HCT116 (cell line): ENCODE data around the gene ITGA2B. TPM values are rescaled to one million over a fixed set of nuclear protein-coding genes. Genes with fewer than 3 reads are reported as not detected.

Source experiments
- ATAC-seq: fragments of 200-7000 bp; cut with Tn5 transposase; 2 replicates; pipeline ENCODE4 v1.9.1; 2020; ENCODE audit warnings: mild to moderate bottlenecking, moderate library complexity
- BruUV-seq: library from RNA; stranded (reverse); fragments of 400-500 nt; replicated peaks from 2 replicates; lab custom pipeline; 2021; lab: Mats Ljungman, UMichigan
- CTCF ChIA-PET: fragments of 300-600 bp; sonication (Branson Sonifier 250); formaldehyde crosslinking; loops from one replicate; lab custom pipeline; 2021; ENCODE audit warnings: antibody characterized with exemption; lab: Charles Lee
- POLR2A ChIA-PET: fragments of 300-600, 350-600 bp; sonication (Branson Sonifier 250); formaldehyde crosslinking; loops from one replicate; lab custom pipeline; 2021; ENCODE audit warnings: antibody characterized with exemption; lab: Charles Lee
- RAD21 ChIA-PET, 2 experiments: fragments of 300-600 bp; sonication (Branson Sonifier 250); formaldehyde crosslinking; loops; one replicate each; lab custom pipeline; 2023; ENCODE audit warnings: low total read pairs in 2 of 2; ENCODE audit not compliant: uncharacterized antibody in 2 of 2, unreplicated experiment in 2 of 2, low non-redundant PET in 1 of 2; lab: Charles Lee
- DNase-seq: peaks from one replicate; pipeline ENCODE4 v3.0.0-alpha.2; 2010; ENCODE audit warnings: low read depth, low spot score
- H2AFZ ChIP-seq: fragments of 200-600 bp; shearing (Covaris generic), sonication (generic); 2 replicates; pipeline ENCODE4 v1.6.1; 2017; ENCODE audit warnings: low read depth, mixed run types, mixed read lengths, antibody characterized with exemption, low read length; ENCODE audit not compliant: poor library complexity, severe bottlenecking
- H3K27ac ChIP-seq: 2 replicates; pipeline ENCODE4 v1.5.1; 2012; ENCODE audit warnings: low read depth, low read length
- H3K27me3 ChIP-seq: fragments of 200-600 bp; sonication (generic); 2 replicates; pipeline ENCODE4 v1.6.1; 2016; ENCODE audit warnings: mixed run types, low read length, mixed read lengths; ENCODE audit not compliant: insufficient read depth
- H3K36me3 ChIP-seq, 2 experiments: fragments of 200-500 bp in 1 of 2; fragments of 200-600 bp in 1 of 2; sonication (Bioruptor generic) in 1 of 2; sonication (generic) in 1 of 2; 2 replicates each; pipeline versions ENCODE4 v1.5.1 to v1.6.1; 2014 to 2016; ENCODE audit warnings: low read length in 2 of 2, inconsistent platforms in 1 of 2, mixed read lengths in 1 of 2, mixed run types in 1 of 2; ENCODE audit not compliant: insufficient read depth in 2 of 2, control insufficient read depth in 1 of 2
- H3K4me1 ChIP-seq, 2 experiments: fragments of 200-600 bp in 1 of 2; sonication (generic) in 1 of 2; 2 replicates each; pipeline versions ENCODE4 v1.5.1 to v1.6.1; 2012 to 2017; ENCODE audit warnings: low read length in 2 of 2, inconsistent platforms in 1 of 2, mild to moderate bottlenecking in 1 of 2, mixed read lengths in 1 of 2, mixed run types in 1 of 2, moderate library complexity in 1 of 2; ENCODE audit not compliant: insufficient read depth in 2 of 2, control insufficient read depth in 1 of 2
- H3K4me2 ChIP-seq: fragments of 200-600 bp; sonication (generic); 2 replicates; pipeline ENCODE4 v1.6.1; 2017; ENCODE audit warnings: mixed run types, low read length, mixed read lengths
- H3K4me3 ChIP-seq, 2 experiments: fragments of 200-600 bp in 1 of 2; sonication (generic) in 1 of 2; replicated peaks in 1 of 2; 2 replicates each; pipeline ENCODE4 v1.5.1; 2011 to 2016; ENCODE audit warnings: low read length in 2 of 2, control low read depth in 1 of 2, low read depth in 1 of 2, mild to moderate bottlenecking in 1 of 2, mixed read lengths in 1 of 2, mixed run types in 1 of 2
- H3K79me2 ChIP-seq: fragments of 200-600 bp; sonication (generic); 2 replicates; pipeline ENCODE4 v1.6.1; 2017; ENCODE audit warnings: mild to moderate bottlenecking, mixed run types, low read length, moderate library complexity, mixed read lengths; ENCODE audit not compliant: insufficient read depth
- H3K9ac ChIP-seq: fragments of 200-600 bp; sonication (generic); 2 replicates; pipeline ENCODE4 v1.6.1; 2016; ENCODE audit warnings: low read length, mixed read lengths
- H3K9me2 ChIP-seq: fragments of 200-600 bp; sonication (generic), shearing (Covaris generic); 2 replicates; pipeline ENCODE4 v1.6.1; 2017; ENCODE audit warnings: mixed run types, mild to moderate bottlenecking, moderate library complexity; ENCODE audit not compliant: insufficient read depth
- H3K9me3 ChIP-seq, 2 experiments: fragments of 200-500 bp in 1 of 2; fragments of 200-600 bp in 1 of 2; sonication (Bioruptor generic) in 1 of 2; sonication (generic) in 1 of 2; 2 replicates each; pipeline ENCODE4 v1.6.1; 2014 to 2017; ENCODE audit warnings: low read length in 2 of 2, mixed read lengths in 2 of 2, inconsistent platforms in 1 of 2, low read depth in 1 of 2, mild to moderate bottlenecking in 1 of 2, mixed run types in 1 of 2, moderate library complexity in 1 of 2; ENCODE audit not compliant: control insufficient read depth in 1 of 2, insufficient read depth in 1 of 2
- H4K20me1 ChIP-seq: fragments of 200-600 bp; sonication (generic), shearing (Covaris generic); 2 replicates; pipeline ENCODE4 v1.6.1; 2017; ENCODE audit warnings: mixed run types, mild to moderate bottlenecking, moderate library complexity; ENCODE audit not compliant: insufficient read depth
- CBX3 ChIP-seq: IDR thresholded peaks from 2 replicates; pipeline ENCODE4 v1.6.1; 2012; ENCODE audit warnings: low read depth
- EGR1 ChIP-seq: IDR thresholded peaks from 2 replicates; pipeline ENCODE4 v1.6.1; 2012; ENCODE audit warnings: low read depth
- ELF1 ChIP-seq: IDR thresholded peaks from 2 replicates; pipeline ENCODE4 v1.6.1; 2012; ENCODE audit warnings: low read depth, borderline replicate concordance
- EZH2 ChIP-seq: fragments of 200-600 bp; sonication (generic); IDR thresholded peaks from 2 replicates; pipeline ENCODE4 v1.6.1; 2017; ENCODE audit warnings: antibody characterized with exemption, mixed run types
- EZH2phosphoT487 ChIP-seq: fragments of 200-600 bp; IDR thresholded peaks from 2 replicates; pipeline ENCODE4 v1.6.1; 2018; ENCODE audit warnings: antibody characterized with exemption, borderline replicate concordance
- FOSL1 ChIP-seq: IDR thresholded peaks from 2 replicates; pipeline ENCODE4 v1.6.1; 2012; ENCODE audit warnings: low read depth
- JUND ChIP-seq: IDR thresholded peaks from 2 replicates; pipeline ENCODE4 v1.6.1; 2012
- POLR2A ChIP-seq: IDR thresholded peaks from 2 replicates; pipeline ENCODE4 v1.7.0; 2011; ENCODE audit warnings: borderline replicate concordance; ENCODE audit not compliant: insufficient read depth, insufficient read length; ENCODE audit errors: extremely low read depth
- SIN3A ChIP-seq: IDR thresholded peaks from 2 replicates; pipeline ENCODE4 v1.6.1; 2012; ENCODE audit warnings: low read depth
- SP1 ChIP-seq: IDR thresholded peaks from 2 replicates; pipeline ENCODE4 v1.6.1; 2012; ENCODE audit warnings: low read depth
- TCF7L2 ChIP-seq: IDR thresholded peaks from 2 replicates; pipeline ENCODE4 v1.7.0; 2011; ENCODE audit warnings: borderline replicate concordance, inconsistent platforms; ENCODE audit not compliant: insufficient read depth, insufficient read length; ENCODE audit errors: extremely low read depth
- YY1 ChIP-seq: IDR thresholded peaks from 2 replicates; pipeline ENCODE4 v1.6.1; 2011; ENCODE audit warnings: low read length, low read depth, moderate library complexity, mild to moderate bottlenecking; ENCODE audit not compliant: insufficient replicate concordance; ENCODE audit errors: extremely low read depth
- ZFX ChIP-seq: fragments of 450-650 bp; IDR thresholded peaks from 2 replicates; pipeline ENCODE4 v1.6.1; 2017
- ZNF274 ChIP-seq: fragments of 200-500 bp; sonication (Bioruptor generic); IDR thresholded peaks from 2 replicates; pipeline ENCODE4 v1.6.1; 2014; ENCODE audit warnings: mild to moderate bottlenecking, low read depth, low read length, inconsistent platforms
- intact Hi-C: fragments of 100-400 bp; cut with micrococcal nuclease; formaldehyde crosslinking; loops from 2 replicates; pipeline ENCODE4 v1.10.0; 2022
- total RNA-seq: library from RNA; stranded (reverse); gene quantifications from one replicate; pipeline ENCODE4 v1.2.1, GENCODE V29; 2021; ENCODE audit not compliant: unreplicated experiment
- TF ChIP-seq, protein P1 (sequence below), 3 experiments: fragments of 200-600 bp in 1 of 3; sonication (generic) in 1 of 3; IDR thresholded peaks in 2 of 3; conservative IDR thresholded peaks in 1 of 3; 2 replicates each; pipeline ENCODE4 v1.5.1; 2012 to 2017; ENCODE audit warnings: low read depth in 2 of 3, low read length in 2 of 3, antibody characterized with exemption in 1 of 3, borderline replicate concordance in 1 of 3, control low read depth in 1 of 3, mild to moderate bottlenecking in 1 of 3, mixed read lengths in 1 of 3, mixed run types in 1 of 3, moderate library complexity in 1 of 3; ENCODE audit not compliant: insufficient read depth in 1 of 3
- TF ChIP-seq, protein P2 (sequence below): IDR thresholded peaks from 2 replicates; pipeline ENCODE4 v1.6.1; 2012; ENCODE audit warnings: low read depth
- TF ChIP-seq, protein P3 (sequence below): IDR thresholded peaks from 2 replicates; pipeline ENCODE4 v1.6.1; 2012
- TF ChIP-seq, protein P4 (sequence below): IDR thresholded peaks from 2 replicates; pipeline ENCODE4 v1.6.1; 2012
- TF ChIP-seq, protein P5 (sequence below): IDR thresholded peaks from 2 replicates; pipeline ENCODE4 v1.6.1; 2011; ENCODE audit warnings: mild to moderate bottlenecking, low read length, moderate library complexity; ENCODE audit not compliant: insufficient replicate concordance; ENCODE audit errors: extremely low read depth

ITGA2B gene
- total RNA-seq, 1 experiment from 2014 or later = 7.6 TPM

DNA sequence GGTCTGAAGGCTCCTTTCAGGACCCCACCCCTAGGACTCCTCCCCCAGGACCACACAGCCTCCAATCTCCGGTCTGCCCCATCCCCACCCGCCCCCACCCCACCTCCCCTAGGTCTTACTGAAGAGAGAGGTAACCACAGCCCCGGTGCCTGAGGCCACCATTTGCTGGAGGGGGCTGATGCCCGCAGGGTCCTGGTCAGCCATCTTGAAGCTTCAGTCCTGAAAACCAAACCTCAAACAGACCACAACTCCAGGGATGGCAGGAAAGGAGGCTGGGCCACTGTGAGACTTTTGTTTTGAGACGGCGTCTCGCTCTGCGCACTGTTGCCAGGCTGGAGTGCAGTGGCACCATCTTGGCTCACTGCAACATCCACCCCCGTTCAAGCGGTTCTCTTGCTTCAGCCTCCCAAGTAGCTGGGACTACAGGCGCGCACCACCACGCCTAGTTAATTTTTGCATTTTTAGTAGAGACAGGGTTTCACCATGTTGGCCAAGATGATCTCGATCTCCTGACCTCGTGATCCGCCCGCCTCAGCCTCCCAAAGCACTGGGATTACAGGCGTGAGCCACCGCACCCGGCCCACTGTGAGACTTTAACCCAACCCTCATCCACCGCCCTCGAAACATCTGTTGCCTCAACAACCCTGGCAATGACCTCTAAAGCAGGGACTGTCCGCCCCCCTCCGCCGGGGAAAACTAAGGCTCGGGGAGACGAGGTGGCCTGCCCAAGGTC, 65.9 kb downstream of the ITGA2B start:
- Histone ChIP-seq H3K9ac (peak overlapping the region; percentile 97), H3K36me3 (peaks cover 19 to 33% of the 10 kb centered on the region in 2 experiments; a peak in 3 of 4 replicates), H3K4me3 (peak overlapping the region; percentile 60 to 87), H3K79me2 (peaks cover 55% of the 10 kb centered on the region), H2AFZ (no peak overlapping the region), H3K9me2 (no peaks in the 10 kb centered on the region), H3K4me1 (peaks cover 11 to 25% of the 10 kb centered on the region in 2 experiments), H4K20me1 (no peaks in the 10 kb centered on the region), H3K27ac (peak overlapping the region; percentile 98), H3K27me3 (no peaks in the 10 kb centered on the region), H3K4me2 (peak overlapping the region; percentile 77), H3K9me3 (no peaks in the 10 kb centered on the region)
- CTCF ChIA-PET = no interaction called here
- intact Hi-C loops = loop anchor here (2.0 kb wide), 1 partner anchor 77 kb away; no protein-coding TSS in a partner anchor
- RAD21 ChIA-PET = no interaction called here
- TSS peak; percentile 61 for BruUV-seq
- ATAC-seq = no peak
- POLR2A ChIA-PET = interaction anchor here (2.0 kb wide), 1 partner anchor 22 kb away, joined by 6 read pairs; the partner anchor contains the start of gene GRN
- no peak for DNase-seq
- TF ChIP-seq SP1 (no peak), ZFX (no peak), ZNF274 (no peak), POLR2A (no peak), EZH2phosphoT487 (no peak), CBX3 (no peak), TCF7L2 (no peak), SIN3A (no peak), EGR1 (no peak), YY1 (no peak), JUND (no peak), FOSL1 (no peak), EZH2 (no peak), ELF1 (no peak)
- TF ChIP-seq, protein P1, sequence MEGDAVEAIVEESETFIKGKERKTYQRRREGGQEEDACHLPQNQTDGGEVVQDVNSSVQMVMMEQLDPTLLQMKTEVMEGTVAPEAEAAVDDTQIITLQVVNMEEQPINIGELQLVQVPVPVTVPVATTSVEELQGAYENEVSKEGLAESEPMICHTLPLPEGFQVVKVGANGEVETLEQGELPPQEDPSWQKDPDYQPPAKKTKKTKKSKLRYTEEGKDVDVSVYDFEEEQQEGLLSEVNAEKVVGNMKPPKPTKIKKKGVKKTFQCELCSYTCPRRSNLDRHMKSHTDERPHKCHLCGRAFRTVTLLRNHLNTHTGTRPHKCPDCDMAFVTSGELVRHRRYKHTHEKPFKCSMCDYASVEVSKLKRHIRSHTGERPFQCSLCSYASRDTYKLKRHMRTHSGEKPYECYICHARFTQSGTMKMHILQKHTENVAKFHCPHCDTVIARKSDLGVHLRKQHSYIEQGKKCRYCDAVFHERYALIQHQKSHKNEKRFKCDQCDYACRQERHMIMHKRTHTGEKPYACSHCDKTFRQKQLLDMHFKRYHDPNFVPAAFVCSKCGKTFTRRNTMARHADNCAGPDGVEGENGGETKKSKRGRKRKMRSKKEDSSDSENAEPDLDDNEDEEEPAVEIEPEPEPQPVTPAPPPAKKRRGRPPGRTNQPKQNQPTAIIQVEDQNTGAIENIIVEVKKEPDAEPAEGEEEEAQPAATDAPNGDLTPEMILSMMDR (IDR thresholded peaks at IDR 0.05 in 2 of 3, conservative IDR thresholded peaks at IDR 0.05 in 1 of 3; ENCODE audit: borderline replicate concordance in 1 of 3, insufficient read depth in 1 of 3, low read depth in 2 of 3, low read length in 2 of 3) = no peak
- TF ChIP-seq, protein P2, sequence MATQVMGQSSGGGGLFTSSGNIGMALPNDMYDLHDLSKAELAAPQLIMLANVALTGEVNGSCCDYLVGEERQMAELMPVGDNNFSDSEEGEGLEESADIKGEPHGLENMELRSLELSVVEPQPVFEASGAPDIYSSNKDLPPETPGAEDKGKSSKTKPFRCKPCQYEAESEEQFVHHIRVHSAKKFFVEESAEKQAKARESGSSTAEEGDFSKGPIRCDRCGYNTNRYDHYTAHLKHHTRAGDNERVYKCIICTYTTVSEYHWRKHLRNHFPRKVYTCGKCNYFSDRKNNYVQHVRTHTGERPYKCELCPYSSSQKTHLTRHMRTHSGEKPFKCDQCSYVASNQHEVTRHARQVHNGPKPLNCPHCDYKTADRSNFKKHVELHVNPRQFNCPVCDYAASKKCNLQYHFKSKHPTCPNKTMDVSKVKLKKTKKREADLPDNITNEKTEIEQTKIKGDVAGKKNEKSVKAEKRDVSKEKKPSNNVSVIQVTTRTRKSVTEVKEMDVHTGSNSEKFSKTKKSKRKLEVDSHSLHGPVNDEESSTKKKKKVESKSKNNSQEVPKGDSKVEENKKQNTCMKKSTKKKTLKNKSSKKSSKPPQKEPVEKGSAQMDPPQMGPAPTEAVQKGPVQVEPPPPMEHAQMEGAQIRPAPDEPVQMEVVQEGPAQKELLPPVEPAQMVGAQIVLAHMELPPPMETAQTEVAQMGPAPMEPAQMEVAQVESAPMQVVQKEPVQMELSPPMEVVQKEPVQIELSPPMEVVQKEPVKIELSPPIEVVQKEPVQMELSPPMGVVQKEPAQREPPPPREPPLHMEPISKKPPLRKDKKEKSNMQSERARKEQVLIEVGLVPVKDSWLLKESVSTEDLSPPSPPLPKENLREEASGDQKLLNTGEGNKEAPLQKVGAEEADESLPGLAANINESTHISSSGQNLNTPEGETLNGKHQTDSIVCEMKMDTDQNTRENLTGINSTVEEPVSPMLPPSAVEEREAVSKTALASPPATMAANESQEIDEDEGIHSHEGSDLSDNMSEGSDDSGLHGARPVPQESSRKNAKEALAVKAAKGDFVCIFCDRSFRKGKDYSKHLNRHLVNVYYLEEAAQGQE = no peak
- TF ChIP-seq, protein P3, sequence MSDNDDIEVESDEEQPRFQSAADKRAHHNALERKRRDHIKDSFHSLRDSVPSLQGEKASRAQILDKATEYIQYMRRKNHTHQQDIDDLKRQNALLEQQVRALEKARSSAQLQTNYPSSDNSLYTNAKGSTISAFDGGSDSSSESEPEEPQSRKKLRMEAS = no peak
- TF ChIP-seq, protein P4, sequence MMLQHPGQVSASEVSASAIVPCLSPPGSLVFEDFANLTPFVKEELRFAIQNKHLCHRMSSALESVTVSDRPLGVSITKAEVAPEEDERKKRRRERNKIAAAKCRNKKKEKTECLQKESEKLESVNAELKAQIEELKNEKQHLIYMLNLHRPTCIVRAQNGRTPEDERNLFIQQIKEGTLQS = no peak
- TF ChIP-seq, protein P5, sequence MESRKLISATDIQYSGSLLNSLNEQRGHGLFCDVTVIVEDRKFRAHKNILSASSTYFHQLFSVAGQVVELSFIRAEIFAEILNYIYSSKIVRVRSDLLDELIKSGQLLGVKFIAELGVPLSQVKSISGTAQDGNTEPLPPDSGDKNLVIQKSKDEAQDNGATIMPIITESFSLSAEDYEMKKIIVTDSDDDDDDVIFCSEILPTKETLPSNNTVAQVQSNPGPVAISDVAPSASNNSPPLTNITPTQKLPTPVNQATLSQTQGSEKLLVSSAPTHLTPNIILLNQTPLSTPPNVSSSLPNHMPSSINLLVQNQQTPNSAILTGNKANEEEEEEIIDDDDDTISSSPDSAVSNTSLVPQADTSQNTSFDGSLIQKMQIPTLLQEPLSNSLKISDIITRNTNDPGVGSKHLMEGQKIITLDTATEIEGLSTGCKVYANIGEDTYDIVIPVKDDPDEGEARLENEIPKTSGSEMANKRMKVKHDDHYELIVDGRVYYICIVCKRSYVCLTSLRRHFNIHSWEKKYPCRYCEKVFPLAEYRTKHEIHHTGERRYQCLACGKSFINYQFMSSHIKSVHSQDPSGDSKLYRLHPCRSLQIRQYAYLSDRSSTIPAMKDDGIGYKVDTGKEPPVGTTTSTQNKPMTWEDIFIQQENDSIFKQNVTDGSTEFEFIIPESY = no peak
